ENCODE results near the gene IL31. TPM values are rescaled to one million over a fixed set of nuclear protein-coding genes. Genes with fewer than 3 reads are reported as not detected.

IL31 gene
- total RNA-seq, 1 experiment from 2014 or later = not detected

GRCh38 chr12:122168492-122168891 lies 5.5 kb downstream of the IL31 start:
- Histone ChIP-seq H3K4me3 (ENCODE audit: low read depth in 2 of 2, low read length in 2 of 2) (no peak overlapping the region), H3K36me3 (ENCODE audit: control insufficient read depth, insufficient read depth, low read length) (no peaks in the 10 kb centered on the region), H3K9me3 (ENCODE audit: control insufficient read depth, insufficient read depth, low read depth, low read length) (no peaks in the 10 kb centered on the region), H3K4me1 (ENCODE audit: control insufficient read depth, insufficient read depth, low read length) (no peaks in the 10 kb centered on the region), H3K27ac (ENCODE audit: low read length) (no peak overlapping the region), H3K27me3 (ENCODE audit: control insufficient read depth, insufficient read depth, low read length) (no peaks in the 10 kb centered on the region)
- DNase-seq (ENCODE audit: low read depth, low spot score) = no peak
- ChIA-PET POLR2A (no interaction called here), CTCF (interaction anchor here (0.7 kb wide), 1 partner anchor 14 kb away, joined by 3 read pairs; no protein-coding TSS in a partner anchor)
- no peak for TF ChIP-seq SIN3A (IDR thresholded peaks at IDR 0.05; ENCODE audit: borderline replicate concordance, insufficient read depth, low read depth, low read length)
- TF ChIP-seq TCF7L2 (IDR thresholded peaks at IDR 0.05; ENCODE audit: low read depth, low read length) = no peak
- TF ChIP-seq CTCF (IDR thresholded peaks at IDR 0.05) = no peak
- no peak for TF ChIP-seq POLR2AphosphoS5 (IDR thresholded peaks at IDR 0.05; ENCODE audit: low read depth, low read length)
- TF ChIP-seq REST (IDR thresholded peaks at IDR 0.05; ENCODE audit: insufficient read depth in 1 of 2, low read depth in 2 of 2, low read length in 1 of 2) = no peak
- intact Hi-C loops (cut with micrococcal nuclease; ENCODE audit: unreplicated experiment) = no loop called here
- no peak for ATAC-seq
- in situ Hi-C loops (cut with HindIII; ENCODE audit: low pct_unique_long_range_greater_than_20kb, low sequenced_read_pairs) = no loop called here
- no TSS peak for BruUV-seq (replicated peaks)

- intact Hi-C loops (cut with micrococcal nuclease; ENCODE audit: unreplicated experiment) = no loop called here
These were observed 6.6 kb downstream of the IL31 start for GRCh38 chr12:122167356-122167925.

More at GRCh38 chr12:122167356-122167925, 6.6 kb downstream of the IL31 start:
- BruUV-seq (replicated peaks) = no TSS peak
- H3K4me3 ChIP-seq (ENCODE audit: low read depth in 2 of 2, low read length in 2 of 2) = no peak overlapping the region
- ChIA-PET CTCF (no interaction called here), POLR2A (no interaction called here)
- no peaks in the 10 kb centered on the region for H3K9me3 ChIP-seq (ENCODE audit: control insufficient read depth, insufficient read depth, low read depth, low read length)
- no peaks in the 10 kb centered on the region for H3K27me3 ChIP-seq (ENCODE audit: control insufficient read depth, insufficient read depth, low read length)
- H3K36me3 ChIP-seq (ENCODE audit: control insufficient read depth, insufficient read depth, low read length) = no peaks in the 10 kb centered on the region
- in situ Hi-C loops (cut with HindIII; ENCODE audit: low pct_unique_long_range_greater_than_20kb, low sequenced_read_pairs) = no loop called here
- no peak for TF ChIP-seq POLR2AphosphoS5 (IDR thresholded peaks at IDR 0.05; ENCODE audit: low read depth, low read length)
- no peak overlapping the region for H3K27ac ChIP-seq (ENCODE audit: low read length)
- ATAC-seq (no peak), DNase-seq (ENCODE audit: low read depth, low spot score) (no peak)
- H3K4me1 ChIP-seq (ENCODE audit: control insufficient read depth, insufficient read depth, low read length) = no peaks in the 10 kb centered on the region
